ENCODE measurements around the gene ENPP7.

The ENPP7 gene

DNA sequence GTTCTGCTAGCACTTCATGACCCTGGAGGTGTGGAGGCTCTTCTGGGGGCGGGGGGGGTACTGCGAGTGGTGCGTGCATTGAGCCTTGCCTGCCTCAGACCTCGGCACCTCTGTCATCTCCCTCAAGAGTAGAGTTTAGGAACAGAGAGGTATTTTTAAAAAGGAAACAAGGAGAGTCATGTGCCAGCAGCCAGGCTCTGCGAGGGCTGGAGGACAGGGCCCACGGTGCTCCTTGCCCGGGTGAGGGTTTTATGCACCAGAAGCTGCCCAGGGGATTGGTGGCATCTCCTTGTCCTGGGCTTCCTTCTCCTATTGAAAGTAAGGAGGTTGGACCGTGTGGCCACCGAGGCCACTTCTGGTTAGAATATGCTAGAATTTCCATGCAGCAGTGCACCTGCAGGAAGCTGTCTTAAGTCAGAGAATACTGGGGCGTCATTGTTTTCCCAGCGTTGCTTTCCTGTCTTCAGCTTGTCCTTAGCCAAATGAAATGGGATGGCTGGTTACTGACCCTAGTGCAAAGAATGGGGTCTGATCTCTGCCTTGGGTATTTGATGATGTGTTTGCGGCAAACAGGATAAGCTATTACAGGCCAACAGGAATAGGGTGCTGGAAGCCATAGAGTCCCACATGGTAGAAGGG is 50.4 kb downstream of the ENPP7 start:
- DNase-seq: no peak

DNA sequence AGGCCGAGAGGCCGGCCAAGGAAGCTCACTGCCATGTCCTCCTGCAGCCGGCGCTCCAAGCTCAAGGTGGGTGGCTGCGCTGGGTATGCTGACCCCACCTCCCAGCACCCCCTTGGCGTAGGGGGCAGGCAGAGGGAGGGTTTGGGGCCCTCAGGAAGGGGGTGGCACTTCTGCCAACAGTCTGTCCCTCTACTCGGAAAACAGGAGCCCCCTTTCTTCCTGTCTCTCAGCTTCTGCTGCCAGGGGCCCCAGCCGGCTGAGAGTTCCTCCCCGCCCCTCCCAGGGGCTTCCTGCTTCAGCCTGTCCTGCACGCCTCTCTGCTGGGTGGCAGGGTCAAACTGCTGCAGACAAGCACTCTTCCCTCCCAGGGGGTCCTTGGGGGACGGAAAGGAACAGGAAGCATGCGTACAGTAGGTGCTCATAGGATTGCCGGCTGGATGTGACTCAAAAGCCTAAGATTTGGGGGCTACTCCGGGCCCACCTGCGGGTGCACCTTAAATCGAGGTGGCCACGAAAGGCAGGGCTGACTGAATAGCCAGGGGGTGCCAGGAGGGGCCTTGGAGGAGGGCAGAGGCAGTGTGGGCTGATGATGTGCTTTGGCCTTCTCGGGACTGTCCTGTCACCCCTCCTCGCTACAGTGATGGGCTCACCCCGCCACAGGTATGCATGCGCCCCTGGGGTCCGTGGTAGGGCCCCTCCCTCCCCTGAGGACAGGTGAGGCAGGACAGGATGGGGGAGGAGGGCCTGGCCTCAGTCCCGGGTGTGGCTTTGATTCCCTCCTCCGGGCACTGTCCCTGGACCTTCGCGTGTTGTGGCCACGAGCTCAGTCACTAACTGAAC is 51.2 kb downstream of the ENPP7 start:
- DNase-seq: no peak

DNA sequence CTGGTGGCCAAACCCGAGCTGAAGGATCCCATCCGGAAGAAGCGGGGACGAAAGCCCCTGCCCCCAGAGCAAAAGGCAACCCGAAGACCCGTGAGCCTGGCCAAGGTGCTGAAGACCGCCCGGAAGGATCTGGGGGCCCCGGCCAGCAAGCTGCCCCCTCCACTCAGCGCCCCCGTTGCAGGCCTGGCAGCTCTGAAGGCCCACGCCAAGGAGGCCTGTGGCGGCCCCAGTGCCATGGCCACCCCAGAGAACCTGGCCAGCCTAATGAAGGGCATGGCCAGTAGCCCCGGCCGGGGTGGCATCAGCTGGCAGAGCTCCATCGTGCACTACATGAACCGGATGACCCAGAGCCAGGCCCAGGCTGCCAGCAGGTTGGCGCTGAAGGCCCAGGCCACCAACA is 53.1 kb downstream of the ENPP7 start:
- DNase-seq: no peak

DNA sequence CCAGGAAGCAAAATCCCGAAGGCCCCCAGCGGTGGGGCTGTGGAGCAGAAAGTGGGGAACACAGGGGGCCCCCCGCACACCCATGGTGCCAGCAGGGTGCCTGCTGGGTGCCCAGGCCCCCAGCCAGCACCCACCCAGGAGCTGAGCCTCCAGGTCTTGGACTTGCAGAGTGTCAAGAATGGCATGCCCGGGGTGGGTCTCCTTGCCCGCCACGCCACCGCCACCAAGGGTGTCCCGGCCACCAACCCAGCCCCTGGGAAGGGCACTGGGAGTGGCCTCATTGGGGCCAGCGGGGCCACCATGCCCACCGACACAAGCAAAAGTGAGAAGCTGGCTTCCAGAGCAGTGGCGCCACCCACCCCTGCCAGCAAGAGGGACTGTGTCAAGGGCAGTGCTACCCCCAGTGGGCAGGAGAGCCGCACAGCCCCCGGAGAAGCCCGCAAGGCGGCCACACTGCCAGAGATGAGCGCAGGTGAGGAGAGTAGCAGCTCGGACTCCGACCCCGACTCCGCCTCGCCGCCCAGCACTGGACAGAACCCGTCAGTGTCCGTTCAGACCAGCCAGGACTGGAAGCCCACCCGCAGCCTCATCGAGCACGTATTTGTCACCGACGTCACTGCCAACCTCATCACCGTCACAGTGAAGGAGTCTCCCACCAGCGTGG is 53.7 kb downstream of the ENPP7 start:
- DNase-seq: no peak

DNA sequence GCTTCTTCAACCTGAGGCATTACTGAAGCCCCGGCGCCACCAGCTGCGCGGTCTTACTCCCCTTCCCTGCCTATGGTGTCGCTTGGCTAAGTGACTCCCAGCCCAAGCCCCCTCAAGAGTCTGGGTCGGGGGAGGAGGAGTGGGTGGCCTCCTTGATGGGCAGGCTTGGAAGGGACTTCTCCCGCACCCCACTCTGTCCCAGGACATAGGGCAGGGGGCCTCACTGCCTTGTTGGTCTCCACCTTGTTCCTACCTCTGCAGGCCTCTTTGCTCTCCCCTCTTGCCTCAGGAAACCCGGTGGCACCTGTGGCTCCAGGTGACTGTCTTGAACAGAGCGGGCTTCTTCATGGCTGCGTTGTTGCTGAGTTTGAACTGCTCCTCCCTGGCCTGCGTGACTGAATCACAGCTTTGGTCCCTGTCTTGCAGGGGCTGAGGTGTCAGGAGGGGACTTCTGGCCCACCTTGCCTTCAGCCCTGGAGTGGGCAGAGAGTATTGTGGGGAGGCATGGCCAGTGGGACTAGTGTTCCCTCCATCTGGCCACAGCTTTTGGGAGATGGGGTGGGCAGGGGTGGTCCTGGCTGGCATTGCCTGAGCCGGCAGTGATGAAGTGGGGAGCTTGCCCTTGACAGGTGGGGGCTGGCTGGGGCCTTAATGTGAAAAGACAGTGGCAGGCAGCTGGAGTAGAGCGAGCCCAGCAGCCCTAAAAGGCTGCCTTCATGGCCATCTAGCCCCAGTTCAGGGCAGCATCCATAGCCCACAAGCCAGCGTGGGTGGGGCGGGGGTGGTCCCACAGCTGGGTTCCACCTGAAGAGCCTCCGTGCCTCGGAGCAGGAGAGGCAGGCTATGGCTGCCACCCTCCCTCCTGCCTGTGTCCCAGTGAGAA is 54.5 kb downstream of the ENPP7 start:
- DNase-seq: no peak

DNA sequence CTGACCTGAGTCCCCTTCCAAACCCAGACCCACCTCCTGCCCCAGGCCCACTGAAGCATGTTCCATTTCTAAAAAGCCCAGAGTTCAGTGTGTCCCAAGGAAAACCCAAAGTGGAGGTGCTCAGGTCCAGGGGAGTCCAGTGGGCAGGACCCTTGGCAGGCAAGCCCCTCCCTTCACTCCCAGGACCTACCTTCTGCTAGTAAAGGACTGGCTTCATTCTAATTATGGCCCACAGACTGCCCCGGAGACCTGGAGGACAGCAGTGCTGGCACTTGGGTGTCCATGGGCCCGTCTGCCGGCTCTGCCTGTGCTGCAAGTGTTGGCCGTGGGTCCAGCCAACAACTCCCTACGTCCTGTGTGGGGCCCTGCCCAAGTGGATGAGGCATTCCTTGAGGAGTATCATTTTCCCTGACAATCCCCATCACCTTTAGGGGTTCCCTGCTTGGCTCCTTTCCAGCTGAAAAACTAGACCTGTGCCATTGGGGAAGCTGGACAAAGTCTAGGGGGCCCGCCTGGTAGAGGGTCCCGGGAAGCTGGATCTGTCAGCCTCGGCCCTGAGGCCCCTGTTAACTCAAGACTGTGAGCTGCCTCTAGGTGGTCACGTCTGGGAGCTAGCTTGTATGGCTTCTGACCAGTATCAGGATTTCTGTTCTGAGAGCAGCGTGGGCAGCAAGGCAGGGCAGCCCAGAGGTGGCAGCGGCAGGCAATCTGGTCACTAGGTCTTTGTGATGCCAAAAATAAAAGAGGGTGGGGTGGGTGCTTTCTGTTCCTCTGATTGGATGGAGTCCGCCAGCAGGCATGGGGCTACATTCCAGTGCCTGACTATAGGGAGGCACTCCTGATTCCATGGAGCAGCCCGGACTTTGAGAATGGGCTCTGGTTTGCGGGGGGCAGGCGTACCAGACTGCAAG is 55.4 kb downstream of the ENPP7 start:
- DNase-seq: no peak

DNA sequence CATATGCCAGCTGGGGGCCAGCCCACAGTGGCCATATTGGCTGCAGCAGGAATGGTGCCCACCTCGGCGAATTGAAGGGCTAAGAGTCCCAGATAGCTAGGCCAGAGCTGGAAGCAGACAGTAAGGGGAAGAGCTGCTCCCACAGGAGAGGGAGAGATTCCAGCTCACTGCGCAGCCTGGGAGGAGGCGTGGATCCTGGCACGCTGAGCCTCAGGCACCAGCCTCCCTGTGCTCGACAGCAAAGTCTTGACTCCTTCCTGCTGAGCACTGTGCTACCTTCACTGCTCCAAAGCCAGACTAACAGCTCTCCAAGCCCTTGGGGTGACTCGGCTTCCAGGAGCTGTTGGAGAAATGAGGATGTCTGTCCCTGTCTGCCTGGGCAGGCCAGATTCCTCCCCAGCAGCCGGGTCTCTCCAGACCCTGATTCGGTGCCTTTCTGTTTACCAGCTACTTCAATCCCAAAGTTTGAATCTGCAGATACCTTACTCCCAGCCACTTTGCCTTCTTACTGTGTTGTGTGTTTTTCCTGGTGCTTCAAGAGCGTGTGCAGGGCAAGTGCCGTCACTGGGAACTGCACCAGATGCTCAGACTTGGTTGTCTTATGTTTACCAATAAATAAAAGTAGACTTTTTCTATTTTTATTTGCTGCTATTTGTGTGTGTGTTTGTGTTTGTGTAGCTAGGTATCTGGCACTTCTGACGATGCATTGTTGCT is 56.3 kb downstream of the ENPP7 start:
- DNase-seq: no peak

DNA sequence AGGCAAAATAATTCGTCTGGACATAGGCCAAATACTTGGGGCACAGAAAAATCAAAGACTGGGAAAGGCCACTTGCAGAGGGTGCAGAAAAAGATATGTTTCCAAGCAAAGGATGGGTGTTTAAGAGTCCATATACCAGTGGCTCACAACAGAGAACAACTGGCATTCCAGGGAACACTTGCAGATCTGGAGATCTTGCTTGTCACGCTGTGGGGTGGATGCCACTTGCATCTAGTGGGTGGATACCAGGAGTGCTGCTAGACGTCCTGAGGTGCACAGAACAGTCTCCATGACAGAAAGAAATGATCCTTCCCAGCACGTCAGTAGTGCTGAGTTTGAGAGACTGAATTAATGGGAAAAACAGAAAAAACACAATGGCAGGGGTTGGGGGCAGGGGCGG is 57.7 kb downstream of the ENPP7 start:
- DNase-seq: no peak

DNA sequence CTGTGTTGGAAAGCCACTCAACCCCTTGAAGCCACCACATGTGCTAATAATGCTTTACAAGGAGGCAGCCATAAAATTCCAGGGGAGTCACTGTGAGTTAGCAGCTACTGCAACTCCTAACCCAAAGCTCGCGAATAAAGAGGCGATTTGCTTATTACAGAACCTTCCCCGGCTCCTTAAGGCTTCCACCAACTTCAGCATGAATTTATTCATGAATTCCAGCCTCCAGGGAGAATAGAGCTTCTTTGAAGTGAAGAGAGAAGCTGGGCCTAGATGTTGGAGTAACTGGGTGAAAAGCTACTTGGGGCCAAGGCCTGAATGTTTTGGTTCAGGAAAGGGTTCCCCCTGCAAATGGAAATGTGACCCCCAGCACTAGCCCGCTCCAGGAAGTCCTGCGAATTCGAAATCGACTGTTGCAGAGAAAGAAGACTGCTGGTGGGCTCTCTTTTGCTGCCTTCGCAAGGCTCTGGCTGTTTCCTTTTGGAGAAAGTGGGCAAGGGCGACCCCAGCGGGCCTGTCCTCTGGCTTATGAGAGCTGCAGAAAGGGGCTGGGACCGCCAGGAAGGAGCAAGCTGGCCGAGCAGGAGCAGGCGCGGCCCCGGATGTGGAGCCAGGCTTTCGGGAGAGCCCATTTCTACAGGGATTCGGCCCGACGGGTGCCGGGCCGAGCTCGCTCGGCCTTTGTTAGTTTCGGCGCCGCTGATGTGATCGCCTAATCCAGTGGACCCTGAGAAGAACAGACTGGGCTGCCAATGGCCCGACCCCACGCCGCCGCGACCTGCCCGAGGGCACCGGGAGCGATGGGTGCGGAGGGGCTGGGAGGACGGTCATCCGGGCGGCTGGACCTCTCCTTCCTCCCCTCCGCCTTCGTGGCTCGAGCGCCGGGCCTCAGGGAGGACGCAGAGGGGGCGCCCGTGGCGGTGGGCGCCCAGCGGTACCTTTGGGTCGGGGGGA is 58.5 kb downstream of the ENPP7 start:
- no peak for DNase-seq

DNA sequence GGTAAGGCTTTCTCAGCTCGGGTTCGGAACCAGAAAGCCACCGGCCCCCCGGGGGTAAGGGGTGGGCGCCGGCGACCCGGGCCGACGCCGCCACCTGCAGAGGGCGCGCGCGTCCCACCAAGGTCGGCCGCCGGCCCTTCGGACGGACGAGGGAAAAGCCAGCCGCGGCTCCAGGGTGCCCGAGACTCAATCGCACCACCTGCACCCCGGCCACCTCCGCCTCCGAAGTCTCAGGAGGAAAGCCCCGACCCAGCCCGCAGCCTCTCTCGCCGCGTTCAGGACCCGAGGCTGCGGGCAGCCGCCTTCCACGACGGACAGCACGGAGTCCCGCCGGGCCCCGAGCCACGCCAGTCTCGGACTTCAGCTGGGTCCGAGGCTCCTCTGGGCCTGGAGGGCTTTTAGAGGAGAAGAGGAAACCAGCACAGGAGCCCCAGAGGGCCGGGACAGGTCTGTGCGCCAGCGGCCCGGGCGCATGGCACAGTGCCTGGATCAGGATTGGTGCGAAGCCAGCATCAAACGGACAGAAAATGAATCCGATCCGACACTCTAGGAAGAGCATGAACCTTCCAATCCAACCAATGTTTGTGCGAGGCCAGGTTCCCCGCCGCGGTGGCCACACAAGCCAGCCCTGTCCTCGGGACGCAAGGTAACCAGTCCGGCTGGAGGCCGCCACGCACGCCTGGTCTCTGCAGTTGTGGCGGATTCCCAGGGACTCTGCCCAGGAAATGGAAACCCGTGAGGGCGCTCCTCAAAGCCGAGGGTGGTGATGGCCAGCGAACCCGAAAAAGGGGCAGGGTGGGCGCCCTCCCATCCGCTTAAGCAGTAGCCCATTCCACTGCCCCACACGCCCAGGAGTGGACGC is 59.4 kb downstream of the ENPP7 start:
- DNase-seq: no peak

DNA sequence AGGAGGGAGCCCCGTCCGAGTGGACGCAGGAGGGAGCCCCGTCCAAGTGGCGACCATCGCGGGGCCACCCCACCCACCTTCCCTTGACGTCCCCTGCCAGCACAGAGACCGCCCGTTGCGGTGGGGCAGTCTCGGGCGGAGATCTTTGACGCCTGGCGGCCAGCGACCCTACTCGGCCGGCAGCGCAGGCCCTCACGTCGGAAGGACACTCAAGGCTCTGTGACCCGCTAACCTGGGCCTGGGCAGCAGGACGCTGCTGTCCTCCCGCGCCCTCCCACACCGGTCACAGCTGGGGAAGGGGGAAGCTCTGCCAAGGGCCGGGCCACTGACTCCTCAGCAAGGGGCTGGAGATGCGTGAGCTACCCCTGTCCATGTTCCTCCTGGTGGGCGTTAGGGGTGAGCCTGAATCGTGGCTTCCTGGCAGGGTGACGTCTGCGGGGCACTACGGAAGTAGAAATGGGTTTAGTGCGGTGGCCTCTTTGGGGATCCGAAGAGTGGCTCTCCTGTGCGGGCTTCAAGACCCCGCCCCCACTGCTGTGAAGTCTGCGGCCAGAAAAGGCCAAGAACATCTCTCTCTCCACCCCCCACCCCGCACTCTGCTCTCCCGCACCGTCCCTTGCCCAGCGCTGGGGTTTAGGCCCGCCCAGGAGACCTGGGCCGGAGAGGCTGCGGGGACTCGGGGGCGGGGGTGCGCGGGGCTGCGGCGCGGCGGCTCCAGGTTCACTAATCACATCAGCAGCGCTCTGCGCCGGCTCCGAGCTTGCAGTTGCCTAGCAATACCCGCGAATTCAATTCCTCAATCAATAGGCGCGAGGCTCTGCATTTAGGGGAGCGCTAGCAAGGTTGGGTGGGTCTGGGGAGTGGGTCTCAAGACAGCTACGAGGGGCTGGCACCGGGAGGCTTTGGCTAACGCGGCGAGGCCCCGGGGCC is 60.3 kb downstream of the ENPP7 start:
- no peak for DNase-seq

DNA sequence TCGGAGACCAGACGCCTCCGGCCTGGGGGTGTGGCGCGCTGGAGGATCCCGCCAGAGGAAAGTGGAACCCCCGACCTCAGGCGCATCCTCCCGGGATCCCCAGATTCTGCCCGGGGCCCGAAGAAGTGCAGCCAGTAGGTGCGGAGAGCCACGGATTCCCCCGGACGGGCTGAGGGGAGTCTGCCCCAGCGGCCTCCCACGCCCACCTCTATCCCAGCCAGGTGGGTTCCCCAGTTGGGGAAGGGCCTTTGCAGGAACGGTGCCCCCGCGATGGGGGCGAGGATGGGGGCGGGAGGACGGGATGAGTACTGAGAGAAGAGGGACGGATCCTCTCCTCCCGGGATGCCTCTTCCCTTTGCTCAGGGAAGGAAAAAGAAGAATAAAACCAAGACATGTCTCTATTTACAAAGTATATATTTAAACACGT is 61.0 kb downstream of the ENPP7 start:
- DNase-seq: no peak
